ENCODE data around the gene ATF2. TPM values are rescaled to one million over a fixed set of nuclear protein-coding genes. Genes with fewer than 3 reads are reported as not detected.

The ATF2 gene
- total and polyA plus RNA-seq, 2 of the 8 experiments (the other 6 are each of a cell fraction or from before 2014, with no cell fraction given): 31.2 to 46.5 TPM

- H3K27me3 ChIP-seq (replicated peaks in 1 of 4; ENCODE audit: control insufficient read depth in 3 of 4, extremely low read depth in 1 of 4, insufficient read depth in 3 of 4, low read length in 3 of 4): no peaks in the 10 kb centered on the region
Observed at GRCh38 chr2:175143678-175144077, 24.3 kb downstream of the ATF2 start.

More at GRCh38 chr2:175143678-175144077, 24.3 kb downstream of the ATF2 start:
- Histone ChIP-seq H4K91ac (replicated peaks; ENCODE audit: insufficient read length, low read length) (no peak overlapping the region), H3K56ac (replicated peaks; ENCODE audit: insufficient read length, low read depth, low read length) (no peak overlapping the region), H3K18ac (ENCODE audit: extremely low read depth, low read length) (no peak overlapping the region), H3K4me3 (ENCODE audit: extremely low read depth in 1 of 4, insufficient read depth in 2 of 4, low read depth in 3 of 4, low read length in 4 of 4) (no peak overlapping the region), H4K20me1 (replicated peaks in 1 of 2; ENCODE audit: control insufficient read depth in 1 of 2, insufficient read depth in 2 of 2, low read length in 2 of 2) (peaks cover 5 to 6% of the 10 kb centered on the region in 2 experiments), H2BK15ac (ENCODE audit: low read length) (no peak overlapping the region), H3K4me1 (replicated peaks in 1 of 4; ENCODE audit: control insufficient read depth in 3 of 4, insufficient read depth in 4 of 4, low read length in 3 of 4) (no peaks in the 10 kb centered on the region), H2BK12ac (ENCODE audit: low read depth, low read length) (no peak overlapping the region), H3K27ac (ENCODE audit: low read depth, low read length) (no peak overlapping the region), H3K4ac (replicated peaks; ENCODE audit: insufficient read length, low read depth, low read length) (no peak overlapping the region), H3K4me2 (ENCODE audit: insufficient read depth in 1 of 2, low read depth in 2 of 2, low read length in 2 of 2) (no peak overlapping the region), H2AFZ (ENCODE audit: low read length) (no peak overlapping the region), H2AK5ac (ENCODE audit: low read depth, low read length) (no peak overlapping the region), H3K9me3 (ENCODE audit: insufficient read depth in 2 of 2, low read depth in 1 of 2, low read length in 1 of 2) (no peaks in the 10 kb centered on the region), H2BK5ac (ENCODE audit: low read depth, low read length) (no peak overlapping the region), H3K14ac (ENCODE audit: insufficient read length) (no peak overlapping the region), H3K36me3 (ENCODE audit: control insufficient read depth in 2 of 4, insufficient read depth in 4 of 4, low read length in 3 of 4) (peaks cover 0 to 5% (median 0%) of the 10 kb centered on the region in 4 experiments; a peak in 3 of 8 replicates), H3K23me2 (ENCODE audit: low read depth, low read length) (no peaks in the 10 kb centered on the region; the same call in 1 of the 2 replicates), H4K5ac (ENCODE audit: insufficient read length, low read depth, low read length) (no peak overlapping the region), H3K79me1 (ENCODE audit: low read depth, low read length) (no peaks in the 10 kb centered on the region; the same call in 1 of the 2 replicates), H2BK20ac (ENCODE audit: low read length) (no peak overlapping the region), H4K8ac (ENCODE audit: extremely low read depth, insufficient read depth, low read length) (no peak overlapping the region), H3K23ac (ENCODE audit: insufficient read length) (no peak overlapping the region), H2BK120ac (replicated peaks; ENCODE audit: low read depth, low read length) (no peak overlapping the region), H3K9ac (replicated peaks in 1 of 4; ENCODE audit: extremely low read depth in 1 of 4, low read depth in 3 of 4, low read length in 3 of 4) (no peak overlapping the region), H3K79me2 (ENCODE audit: control insufficient read depth in 1 of 2, insufficient read depth in 2 of 2, low read length in 2 of 2) (peaks cover 0 to 88% of the 10 kb centered on the region in 2 experiments; a peak in 2 of 4 replicates)
- DNase-seq (ENCODE audit: low read depth in 1 of 2, low spot score in 2 of 2) (no peak), FAIRE-seq (no peak)
- ChIA-PET POLR2A (ENCODE audit: partially characterized antibody) (no interaction called here), CTCF (ENCODE audit: partially characterized antibody) (no interaction called here)
- 94% methylated on average over 2 of the region's 2 CpGs; no CpG with 5 or more reads in 1 of the 2 experiments for WGBS, 2 experiments (ENCODE audit: extremely low coverage in 1 of 2, insufficient coverage in 1 of 2, insufficient read length in 1 of 2, insufficient replicate concordance in 2 of 2, low coverage in 1 of 2, low lambda C conversion rate in 2 of 2, missing lambda C conversion rate in 1 of 2)
- TF ChIP-seq CTBP2 (IDR thresholded peaks at IDR 0.05; ENCODE audit: borderline replicate concordance, insufficient read depth, insufficient read length, low read length) (no peak), SAP30 (IDR thresholded peaks at IDR 0.05; ENCODE audit: insufficient read depth, insufficient replicate concordance, low read length) (no peak), EZH2 (IDR thresholded peaks at IDR 0.05; ENCODE audit: low read depth, low read length, severe bottlenecking) (no peak), CHD1 (IDR thresholded peaks at IDR 0.05; ENCODE audit: low read depth, low read length) (no peak), HDAC2 (IDR thresholded peaks at IDR 0.05; ENCODE audit: borderline replicate concordance in 1 of 2, low read depth in 2 of 2, low read length in 2 of 2) (no peak), BACH1 (IDR thresholded peaks at IDR 0.05; ENCODE audit: low read length) (no peak), SIX5 (IDR thresholded peaks at IDR 0.05; ENCODE audit: low read depth, low read length) (no peak), TBP (IDR thresholded peaks at IDR 0.05; ENCODE audit: low read depth, low read length) (no peak), POLR2AphosphoS5 (IDR thresholded peaks at IDR 0.05; ENCODE audit: low read depth, low read length) (no peak), NANOG (IDR thresholded peaks at IDR 0.05; ENCODE audit: insufficient read depth, low read depth, low read length, poor library complexity, severe bottlenecking) (no peak), E2F6 (IDR thresholded peaks at IDR 0.05) (no peak), CBX8 (IDR thresholded peaks at IDR 0.05; ENCODE audit: borderline replicate concordance, low read depth, low read length) (no peak), SIN3A (conservative IDR thresholded peaks at IDR 0.05 in 1 of 2, IDR thresholded peaks at IDR 0.05 in 1 of 2; ENCODE audit: low read depth in 1 of 2, low read length in 2 of 2) (no peak)
